ENCODE measurements around the gene OSM.

The OSM gene

DNA sequence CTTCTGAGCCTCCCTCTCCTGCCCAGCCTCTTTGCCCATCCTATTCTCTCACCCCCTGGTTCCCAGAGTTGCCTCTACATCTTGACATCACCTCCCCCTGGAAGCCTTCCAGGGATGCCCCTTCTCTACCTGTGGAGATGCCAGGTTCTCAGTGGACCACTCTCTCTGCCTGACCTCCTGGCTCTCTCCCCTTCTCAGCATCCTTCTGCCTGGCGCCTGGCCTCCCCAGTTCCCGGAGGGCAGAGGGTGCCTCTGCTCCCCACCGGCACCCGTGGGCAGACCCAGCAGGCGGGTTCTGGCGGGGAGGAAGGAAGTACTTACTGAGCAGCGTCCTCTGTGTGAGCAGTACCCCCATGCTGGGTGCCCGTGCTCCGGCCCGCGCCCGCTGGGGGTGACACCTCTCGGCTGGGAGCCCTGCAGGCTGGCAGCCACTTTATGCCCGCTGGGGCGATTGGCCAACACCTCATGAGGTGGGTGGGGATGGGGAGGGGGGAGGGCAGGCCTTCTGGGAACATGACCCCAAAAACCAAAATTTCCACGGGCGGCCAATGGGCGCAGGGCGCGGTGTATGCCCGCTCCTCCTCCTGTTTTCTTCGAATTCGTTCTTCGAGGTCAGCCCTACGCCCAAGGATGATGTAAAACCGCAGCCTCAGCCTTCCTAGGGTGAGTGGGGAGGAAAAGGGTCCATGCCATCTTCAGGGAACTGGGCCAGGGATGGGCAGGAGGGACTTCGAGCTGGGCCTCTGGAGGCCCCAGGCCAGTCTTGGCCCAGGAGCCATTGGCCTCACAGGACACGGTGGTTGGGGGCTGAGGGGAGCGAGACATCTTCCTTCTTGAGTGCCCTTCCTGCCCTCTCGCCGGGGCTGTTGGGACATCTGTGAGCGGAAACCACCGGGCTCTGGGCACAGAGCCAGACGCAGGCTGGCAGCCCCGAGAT is at the start of gene OSM:
OSM (minus strand) TSS at position 407 of the 937 bp plus-strand sequence; CDS start at position 355, 52 bp downstream.
- DNase-seq, result no peak

DNA sequence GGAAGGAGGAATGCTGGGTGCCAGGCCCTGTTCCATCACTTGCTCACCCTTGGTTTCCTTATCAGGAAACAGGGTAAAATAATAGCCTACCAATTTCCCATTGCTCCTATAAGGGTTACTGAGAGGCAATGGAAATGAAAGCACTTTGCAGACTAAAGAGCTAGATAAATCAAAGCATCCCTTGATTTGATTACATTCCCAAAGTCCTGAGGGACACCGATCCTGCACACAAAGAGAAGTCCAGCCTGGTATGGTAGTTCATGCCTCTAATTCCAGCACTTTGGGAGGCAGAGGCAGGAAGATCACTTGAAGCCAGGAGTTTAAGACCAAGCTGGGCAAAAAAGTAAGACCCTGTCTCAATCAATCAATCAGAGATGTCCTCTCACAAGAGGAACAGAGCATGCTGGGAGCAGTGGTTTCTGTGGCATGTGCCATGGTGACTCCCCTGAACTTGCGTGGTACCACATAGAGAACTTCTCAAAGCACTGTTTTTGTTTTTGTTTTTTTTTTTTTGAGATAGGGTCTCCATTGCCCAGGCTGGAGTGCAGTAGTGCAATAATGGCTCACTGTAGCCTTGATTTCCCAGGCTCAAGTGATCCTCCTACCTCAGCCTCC is 49.4 kb upstream of the OSM start:
- no peak for DNase-seq

DNA sequence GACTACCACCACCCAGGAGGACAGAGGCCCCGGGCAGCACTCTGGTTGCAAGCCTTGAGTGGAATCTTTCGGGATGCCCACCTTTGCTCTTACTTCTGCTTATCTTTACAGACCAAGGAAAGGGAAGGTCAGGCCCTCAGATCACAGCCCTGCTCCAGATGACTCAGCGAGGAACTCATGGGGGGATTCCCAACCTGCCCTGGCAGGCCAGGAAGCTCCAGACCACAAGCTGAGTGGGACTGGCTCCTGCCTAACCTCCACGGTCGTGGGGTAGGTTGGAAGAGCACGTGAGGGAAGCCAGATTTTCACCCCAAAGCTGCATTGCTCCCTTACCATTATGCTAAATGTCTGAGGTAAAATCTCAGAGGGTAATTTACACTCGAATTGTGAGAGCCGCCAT is 48.3 kb upstream of the OSM start:
- no peak for DNase-seq

DNA sequence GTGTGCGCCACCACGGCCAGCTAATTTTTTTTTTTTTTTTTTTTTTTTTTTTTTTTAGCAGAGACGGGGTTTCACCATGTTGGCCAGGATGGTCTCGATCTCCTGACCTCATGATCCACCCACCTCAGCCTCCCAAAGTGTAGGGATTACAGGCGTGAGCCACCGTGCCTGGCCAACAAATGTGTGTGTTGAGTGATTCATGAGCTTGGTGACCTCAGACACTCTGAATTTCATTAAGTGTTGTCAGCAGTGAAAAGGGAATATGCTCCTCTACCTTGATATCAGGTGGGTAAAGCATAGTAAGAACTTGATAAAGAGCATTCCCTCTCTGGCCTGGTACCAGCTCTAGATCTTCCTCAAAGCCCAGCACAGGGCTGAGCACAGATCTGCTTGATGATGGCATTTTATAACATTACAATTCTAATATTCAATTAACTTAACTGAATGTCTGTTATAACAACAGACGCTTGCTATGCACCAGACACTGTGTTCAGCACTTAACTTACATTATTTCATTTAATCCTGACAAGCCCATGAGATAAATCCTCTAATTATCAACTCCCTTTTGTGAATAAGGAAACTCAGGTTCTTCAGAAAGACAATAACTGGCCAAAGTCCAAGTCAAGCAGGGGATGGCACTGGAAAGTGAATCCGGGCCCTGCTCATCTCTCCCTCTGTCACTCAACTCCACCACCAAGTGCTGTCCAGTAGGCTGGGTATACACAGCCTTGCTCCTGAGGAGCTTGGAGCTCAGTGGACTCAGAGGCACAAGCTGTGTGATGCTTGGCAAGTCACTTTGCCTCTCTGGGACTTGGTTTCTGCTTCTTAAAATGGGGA is 47.1 kb upstream of the OSM start:
- no peak for DNase-seq

DNA sequence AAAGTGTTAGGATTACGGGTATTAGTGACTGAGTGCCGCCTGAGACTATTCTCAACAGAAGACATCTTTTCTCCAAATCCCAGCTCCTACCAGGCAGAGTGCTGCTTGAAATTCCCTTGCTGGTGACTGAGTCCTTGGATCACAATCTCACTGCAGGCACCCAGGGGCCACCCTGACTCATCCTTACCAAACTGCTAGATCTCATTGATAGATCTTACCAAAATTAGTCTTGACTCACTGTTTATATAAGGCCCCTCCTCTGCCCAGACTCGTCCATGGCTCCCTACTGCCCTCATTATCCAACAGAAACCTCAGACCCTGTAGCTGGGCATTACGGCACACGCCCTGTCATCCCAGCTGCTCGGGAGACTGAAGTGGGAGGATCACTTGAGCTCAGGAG is 45.4 kb upstream of the OSM start:
- no peak for DNase-seq

DNA sequence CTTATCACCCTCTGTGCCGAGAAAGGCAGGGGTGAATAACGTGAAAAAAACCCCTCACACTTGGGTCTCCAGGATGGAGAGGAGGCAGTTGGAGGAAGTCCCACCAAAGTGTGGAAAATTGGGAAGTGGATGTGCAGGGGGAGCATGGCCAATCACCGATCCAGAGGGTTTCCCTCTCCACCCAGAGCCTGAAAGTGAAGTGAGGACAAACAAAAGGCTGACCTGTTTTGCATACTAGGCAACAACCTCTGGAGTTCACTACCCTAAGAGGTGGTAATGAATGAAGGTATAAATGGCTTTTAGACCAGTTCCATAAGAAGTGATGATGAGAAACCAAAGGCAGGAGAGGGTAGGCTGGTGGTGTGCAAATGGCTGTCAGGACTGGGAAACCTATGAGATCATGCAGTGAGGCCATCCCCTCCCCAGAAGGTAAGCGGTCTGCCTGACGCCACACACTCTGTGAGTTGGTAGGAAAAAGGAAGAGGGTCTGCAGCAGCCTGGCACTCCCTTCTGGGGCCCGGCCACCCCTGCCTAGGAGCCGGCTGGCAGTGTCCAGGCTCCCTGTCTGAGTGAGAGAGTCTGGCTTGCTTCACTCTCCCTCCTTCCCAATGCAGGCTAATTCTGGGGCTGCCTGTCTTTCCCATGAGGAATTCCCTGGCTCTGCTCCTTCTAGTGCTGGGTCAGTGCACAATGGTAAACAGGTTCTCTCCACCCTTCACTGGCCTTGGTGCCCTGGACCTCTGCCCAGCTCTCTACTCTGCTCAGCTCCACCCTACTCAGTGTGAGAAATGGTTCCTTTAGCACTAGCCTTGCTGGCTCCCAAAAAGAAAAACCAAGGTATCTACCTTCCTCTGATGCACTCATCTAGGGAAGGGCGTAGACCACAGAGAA is 44.5 kb upstream of the OSM start:
- DNase-seq, result no peak

DNA sequence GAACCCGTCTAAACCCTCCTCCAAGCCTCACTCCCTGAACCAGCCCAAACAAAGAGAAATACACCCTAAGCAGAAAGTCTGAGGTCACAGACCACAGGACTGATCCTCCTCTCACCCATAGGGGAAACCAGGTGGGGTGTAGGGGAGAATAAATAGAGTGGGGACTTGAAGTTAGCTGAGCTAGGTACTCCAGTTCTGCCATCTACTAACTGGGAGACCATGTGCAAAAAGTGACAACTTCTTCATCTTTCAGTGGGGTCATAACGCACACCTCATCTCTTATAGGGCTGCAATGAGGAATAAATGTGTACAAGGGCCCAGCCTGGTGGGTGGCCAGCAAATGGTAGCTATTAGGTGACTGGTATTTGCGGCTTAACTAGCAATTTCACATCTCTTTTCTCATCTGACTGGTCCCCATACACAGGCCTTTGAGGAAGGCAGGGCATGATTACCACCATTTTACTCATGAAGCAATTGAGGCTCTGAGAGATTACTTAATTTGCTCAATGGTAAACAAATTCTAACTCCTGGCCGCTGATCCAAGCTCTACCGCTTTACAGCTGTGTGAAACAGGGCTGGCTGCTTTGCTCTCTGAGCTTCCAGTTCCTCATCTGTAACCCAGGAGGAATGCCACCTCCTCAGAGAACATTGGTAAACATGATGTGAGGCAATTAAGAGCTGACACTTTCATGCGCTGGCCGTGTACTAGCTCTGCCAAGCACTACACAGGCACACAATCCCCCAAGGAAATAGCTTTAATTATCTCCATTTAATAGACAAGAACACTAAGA is 43.5 kb upstream of the OSM start:
- DNase-seq, result no peak

DNA sequence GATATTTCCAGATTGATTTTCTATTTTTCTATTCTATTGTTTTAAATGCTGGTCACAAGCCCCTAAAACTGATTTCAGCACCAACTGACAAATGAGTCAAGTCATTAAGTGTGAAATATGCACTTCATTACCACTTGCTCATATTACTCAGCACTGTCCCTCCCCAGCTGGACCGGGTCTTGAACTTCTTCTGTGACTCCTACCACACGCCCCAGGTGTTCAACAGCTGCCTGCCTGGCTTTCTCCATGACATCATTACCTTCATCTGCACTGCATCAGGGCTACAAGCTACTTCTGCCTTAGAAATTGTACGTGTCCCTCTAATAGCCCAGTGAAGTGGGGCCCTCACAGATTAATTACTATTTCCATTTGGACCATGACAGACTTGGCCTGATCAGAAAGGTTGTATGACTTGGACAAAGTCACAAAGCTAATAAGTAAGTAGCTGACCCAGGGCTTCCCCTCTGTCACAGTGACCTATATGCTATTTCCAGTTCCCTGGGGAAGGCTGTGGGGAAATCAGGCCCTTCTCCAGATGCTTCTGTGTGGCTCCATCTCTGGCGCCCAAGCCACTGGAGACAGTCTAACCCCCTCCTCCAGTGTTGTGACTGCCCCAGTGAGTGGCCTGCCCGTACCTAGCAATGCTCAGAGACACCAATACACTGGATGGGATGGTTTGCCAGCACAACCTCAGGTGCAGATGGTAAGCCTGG is 42.0 kb upstream of the OSM start:
- DNase-seq, result no peak

DNA sequence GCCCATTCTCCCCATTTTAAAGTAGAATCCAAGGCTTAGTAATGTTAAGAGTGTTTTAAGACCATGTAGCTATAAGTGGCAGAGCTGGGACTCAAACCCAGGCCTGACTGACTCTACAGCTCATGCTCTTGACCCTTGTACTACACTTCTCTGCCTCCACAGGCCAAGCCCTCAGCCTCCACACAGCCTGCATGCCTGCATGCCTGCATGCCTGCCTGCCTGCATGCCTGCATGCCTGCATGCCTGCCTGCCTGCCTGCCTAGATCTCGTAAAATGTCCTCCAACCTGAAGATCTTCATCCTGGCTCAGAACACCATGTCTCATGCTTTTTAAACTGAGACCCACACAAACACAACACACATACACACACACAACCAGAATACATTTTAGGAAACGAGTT is 41.4 kb upstream of the OSM start:
- no peak for DNase-seq

DNA sequence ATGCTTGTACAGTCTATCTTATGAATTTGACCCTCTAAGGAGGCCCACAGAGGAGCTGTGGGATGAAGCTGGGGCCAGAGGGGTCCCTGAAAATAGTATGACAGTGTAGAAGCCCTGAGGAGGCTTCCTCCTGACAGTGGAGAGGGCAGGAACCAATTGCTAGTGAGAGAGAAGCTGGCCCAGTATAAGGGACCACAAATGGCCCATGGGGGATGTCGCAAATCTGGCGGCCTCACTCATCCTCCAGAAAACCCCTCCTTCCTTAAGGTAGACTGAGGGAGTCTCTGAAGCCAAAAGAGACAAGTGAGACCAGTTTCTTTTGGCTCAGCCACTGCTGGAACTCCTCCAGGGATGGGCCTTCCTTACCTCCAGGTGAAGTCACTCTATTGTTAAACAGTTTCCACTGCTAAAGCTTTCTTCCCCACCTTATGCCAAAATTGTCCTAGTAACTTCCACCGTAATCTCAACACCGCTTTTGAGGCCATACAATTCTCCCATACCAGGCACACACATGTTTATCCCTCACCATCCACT is 40.5 kb upstream of the OSM start:
- DNase-seq, result no peak

DNA sequence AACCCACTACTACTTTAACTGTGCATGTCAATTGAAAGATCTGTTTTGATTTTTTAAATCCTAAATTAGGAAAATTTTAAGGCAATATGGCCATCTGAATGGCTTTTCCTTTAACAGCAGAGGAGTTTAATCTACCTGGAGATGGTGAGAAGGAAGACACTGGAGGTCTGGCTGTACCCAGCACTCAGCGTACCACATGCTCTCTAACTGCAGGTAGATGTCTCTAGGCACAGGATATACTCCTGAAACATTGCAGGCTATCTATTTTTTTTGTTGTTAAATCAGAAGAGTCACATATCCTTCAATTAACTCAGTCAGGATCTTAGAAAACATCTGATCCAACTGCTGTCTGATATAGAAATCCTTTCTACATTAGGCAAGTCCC is 40.0 kb upstream of the OSM start:
- DNase-seq, result no peak

DNA sequence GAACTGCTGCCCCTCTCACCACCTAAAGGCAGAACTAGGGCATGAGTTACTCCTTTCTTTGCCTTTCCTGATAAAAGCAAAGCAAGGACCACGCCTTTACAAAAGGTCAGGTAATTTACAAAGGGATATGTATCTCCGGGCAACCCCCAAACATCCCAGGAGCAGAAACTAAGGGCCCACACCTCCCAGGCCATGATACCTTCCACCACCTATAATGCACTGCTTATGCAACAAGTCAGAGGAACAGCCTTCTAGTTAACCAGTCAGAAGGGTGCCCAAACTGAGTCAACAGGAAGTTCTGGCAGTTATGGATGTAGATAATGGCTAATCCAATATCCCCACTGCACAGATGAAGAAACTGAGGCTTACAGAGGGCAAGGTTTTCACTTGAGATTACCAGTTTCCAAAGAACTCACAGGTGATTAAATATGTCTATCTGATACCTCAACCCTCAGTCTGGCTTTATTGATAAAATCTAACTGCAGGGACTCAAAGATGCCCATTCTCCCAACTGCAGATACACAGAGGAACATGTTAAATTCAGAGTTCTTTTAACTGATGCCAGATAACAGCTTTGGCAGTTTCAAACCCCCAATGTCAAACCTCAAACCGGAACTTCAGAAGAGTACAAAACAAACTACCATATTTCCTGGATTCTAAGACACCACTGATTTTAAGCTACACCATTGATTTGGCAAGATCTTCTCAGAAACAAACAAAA is 39.4 kb upstream of the OSM start:
- DNase-seq, result no peak

DNA sequence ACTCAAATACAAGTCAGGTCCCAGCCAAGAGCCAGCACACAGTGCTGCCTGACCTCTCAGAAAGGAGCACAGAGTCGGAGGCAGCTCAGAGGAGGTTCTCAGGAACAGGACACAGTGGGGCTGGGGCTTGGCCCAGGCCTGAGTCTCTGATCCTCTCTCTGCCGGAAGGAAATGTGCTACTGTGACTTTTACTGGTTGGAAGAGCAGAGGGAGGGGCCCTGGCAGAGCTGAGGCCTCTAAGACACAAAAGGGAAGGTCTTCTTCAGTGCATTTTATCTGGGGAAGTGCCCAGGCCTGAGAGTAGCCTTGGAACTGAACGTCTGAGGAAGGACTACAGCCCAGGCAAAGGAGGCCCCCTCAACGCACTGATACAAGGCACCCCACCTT is 38.9 kb upstream of the OSM start:
- no peak for DNase-seq

DNA sequence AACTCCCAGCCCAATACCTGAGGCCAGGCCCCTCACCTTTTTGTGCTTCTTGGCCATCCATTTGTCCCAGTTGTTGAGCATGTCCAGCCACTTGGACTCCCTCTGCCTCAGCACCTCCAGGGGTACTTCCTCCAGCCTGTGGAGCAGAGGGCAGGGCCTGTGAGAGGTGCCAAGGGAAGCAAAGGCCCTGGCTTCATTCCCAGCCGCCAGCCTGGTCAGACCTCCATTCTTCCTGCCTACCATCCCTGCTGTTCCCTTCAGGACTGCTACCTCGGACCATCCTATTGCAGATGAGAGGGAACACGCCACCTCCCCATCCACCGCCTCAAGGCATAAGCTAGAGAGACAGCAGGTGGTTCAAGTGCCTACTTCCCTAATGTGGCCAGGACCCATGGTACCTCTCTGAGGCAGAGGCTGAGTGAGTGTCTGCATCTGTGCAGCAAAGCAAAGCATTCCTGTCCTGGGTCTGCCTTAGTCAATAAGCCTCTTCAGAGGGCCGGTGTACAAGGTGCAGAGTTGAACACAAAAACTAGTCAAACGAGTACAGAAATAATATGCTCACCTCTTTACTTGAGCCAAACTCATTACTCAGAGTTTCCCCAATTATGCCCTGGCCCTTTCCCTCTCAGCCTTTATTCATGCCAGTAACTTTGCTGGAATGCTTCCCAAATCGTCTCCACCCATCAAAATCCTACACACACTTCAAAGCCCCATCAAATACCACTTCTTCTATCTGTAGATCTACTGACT is 38.0 kb upstream of the OSM start:
- DNase-seq, result no peak

DNA sequence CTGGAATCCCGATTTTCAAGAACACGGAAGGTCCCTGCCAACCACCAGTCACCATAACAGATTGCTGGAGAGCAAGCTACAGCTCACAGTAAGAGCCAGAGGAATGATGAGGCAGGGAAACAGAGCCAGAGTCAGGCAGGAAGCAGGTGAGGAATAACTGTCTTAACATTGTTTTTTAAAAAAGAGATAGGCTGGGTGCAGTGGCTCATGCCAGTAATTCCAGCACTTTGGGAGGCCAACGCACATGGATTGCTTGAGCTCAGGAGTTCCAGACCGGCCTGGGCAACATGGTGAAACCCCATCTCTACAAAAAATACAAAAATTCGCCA is 36.1 kb upstream of the OSM start:
- DNase-seq, result no peak

DNA sequence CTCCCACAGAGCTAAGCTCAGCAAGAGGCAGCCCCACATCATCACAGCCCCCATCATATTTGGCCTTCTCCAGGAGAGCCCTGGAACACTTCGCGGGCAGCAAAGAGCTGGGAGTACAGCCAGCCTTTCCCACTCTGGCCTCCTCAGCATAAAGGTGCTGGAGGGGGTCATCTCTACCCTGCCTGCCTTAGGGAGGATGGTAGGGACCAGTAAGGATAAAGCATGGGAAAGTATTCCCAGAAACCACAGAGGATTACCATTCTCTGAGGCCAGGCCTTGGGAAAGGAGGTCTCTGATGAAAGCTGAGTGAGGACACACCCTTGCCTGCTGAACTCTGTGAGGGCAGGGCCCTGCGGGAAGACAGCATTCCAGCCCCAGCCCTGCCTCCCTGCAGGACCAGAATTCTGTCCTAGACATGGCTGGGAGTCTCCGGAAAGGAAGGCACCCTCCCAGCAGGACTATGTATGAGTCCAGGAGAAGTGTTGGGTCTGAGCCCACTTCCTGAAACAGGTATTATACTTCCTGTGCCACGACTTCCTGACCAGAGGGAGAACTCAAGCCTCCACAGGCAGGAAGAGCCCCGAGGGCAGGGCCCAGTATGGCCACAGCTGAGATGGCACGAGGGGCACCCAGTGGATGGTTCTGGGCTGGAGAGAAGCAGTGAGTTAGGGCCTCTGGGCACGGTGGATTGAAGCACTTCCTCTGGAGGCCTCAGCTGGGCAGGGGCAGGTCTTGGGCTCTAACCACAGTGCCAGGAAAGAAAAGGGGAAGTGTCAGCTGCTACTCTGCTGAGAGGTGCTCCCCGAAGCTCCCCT is 35.6 kb upstream of the OSM start:
- DNase-seq, result no peak

DNA sequence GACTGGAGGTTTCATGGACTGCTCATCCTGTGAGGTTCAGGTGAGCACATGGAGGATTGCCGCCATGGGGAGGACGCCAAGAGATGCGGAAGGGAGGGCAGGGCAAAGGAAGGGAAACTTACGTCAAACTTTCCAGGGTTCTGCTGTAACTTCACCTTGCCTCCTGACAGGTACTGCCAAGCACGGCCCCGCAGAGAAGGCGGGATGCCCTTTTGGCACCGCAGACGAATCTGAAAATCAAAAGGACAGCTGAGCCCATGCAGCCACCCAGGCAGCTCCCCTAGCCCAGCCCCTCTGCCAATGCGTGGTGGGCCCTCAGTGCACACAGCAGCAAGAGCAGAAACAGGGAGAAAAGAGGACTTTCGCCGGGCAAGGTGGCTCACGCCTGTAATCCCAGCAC is 32.7 kb upstream of the OSM start:
- DNase-seq, result no peak

DNA sequence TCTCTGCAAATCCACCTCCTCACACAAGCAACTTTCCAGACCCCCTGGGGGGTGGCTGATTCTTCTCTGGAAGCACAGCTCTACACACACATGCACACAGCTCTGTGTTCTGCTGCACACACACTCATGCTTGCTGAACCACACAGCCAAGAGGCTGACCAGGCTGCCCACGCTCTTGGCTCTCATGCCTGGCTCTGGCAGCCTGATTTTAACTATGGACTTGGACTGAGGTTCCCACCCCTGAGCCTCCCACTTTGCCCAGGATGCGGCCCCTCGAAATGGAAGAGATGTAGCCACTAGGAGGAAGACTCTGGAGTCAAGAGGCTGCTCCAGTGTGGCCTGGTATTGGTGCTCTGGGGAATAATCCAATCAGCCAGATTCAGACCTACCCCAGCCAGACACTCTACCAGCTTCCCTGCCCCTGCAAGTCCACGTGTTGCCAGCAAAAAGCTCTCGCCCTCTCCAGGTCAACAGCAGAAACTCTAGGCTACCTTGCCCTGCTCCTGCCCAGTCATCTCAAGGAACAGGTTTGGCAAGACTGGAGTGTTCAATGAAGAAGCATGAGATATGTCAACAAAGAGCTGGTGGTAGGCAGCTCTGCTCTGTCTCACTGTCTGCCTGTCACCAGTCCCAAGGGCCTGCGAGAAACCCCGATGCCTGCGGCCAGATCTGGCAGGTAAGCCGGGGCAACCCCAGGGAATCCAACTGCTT is 31.5 kb upstream of the OSM start:
- DNase-seq, result no peak

All from NCI-H187 treated with DMSO at 0.1 percent for 48 hours (cell line).